A549 (cell line): Measurements from ENCODE around the gene SLC22A23.

Experiments used
- HOXA7 ChIP-seq: fragments of 250-450 bp; sonication (Bioruptor Pico); IDR thresholded peaks from 2 replicates; pipeline ENCODE4 v1.5.0; 2020; ENCODE audit warnings: mild to moderate bottlenecking, moderate library complexity
- KDM1A ChIP-seq: fragments of 200-600 bp; sonication (generic); IDR thresholded peaks from 2 replicates; pipeline ENCODE4 v1.6.1; 2016; ENCODE audit warnings: low read depth, mild to moderate bottlenecking
- TF ChIP-seq, protein P1 (sequence below): fragments of >200 bp; sonication (Bioruptor Twin); formaldehyde crosslinking; IDR thresholded peaks from 3 replicates; pipeline ENCODE4 v1.5.1; 2016

DNA sequence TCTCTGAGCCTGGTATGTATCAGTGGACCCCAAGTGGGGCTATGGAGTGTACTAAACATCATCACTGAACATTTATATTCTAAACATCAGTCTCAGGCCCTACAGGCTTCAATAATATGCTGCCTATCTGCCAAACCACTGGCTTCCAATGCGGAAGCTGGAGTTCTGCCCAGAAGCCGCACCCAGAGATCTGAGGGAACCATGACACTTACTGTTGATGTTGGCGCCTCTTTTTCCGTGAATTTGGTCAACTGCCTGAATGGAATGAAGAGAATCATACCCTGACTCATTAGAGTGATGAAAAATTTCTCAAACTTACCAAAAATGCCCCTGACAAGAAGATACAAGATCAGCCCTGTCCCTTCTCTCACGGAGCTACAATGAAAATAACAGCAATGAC is 66.2 kb downstream of the SLC22A23 start:
- TF ChIP-seq, protein P1, sequence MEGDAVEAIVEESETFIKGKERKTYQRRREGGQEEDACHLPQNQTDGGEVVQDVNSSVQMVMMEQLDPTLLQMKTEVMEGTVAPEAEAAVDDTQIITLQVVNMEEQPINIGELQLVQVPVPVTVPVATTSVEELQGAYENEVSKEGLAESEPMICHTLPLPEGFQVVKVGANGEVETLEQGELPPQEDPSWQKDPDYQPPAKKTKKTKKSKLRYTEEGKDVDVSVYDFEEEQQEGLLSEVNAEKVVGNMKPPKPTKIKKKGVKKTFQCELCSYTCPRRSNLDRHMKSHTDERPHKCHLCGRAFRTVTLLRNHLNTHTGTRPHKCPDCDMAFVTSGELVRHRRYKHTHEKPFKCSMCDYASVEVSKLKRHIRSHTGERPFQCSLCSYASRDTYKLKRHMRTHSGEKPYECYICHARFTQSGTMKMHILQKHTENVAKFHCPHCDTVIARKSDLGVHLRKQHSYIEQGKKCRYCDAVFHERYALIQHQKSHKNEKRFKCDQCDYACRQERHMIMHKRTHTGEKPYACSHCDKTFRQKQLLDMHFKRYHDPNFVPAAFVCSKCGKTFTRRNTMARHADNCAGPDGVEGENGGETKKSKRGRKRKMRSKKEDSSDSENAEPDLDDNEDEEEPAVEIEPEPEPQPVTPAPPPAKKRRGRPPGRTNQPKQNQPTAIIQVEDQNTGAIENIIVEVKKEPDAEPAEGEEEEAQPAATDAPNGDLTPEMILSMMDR = no peak
- TF ChIP-seq HOXA7 (no peak), KDM1A (no peak)
